Right cardiac atrium (tissue), 5 donors: Measurements from ENCODE around the gene SDF4. TPM values are rescaled to one million over a fixed set of nuclear protein-coding genes. Genes with fewer than 3 reads are reported as not detected.
A peak's percentile ranks its signal among the peaks of the same experiment; 100 is the strongest.

Source experiments
- ATAC-seq, 2 donors: fragments of 200-7000 bp; cut with Tn5 transposase; one replicate each; pipeline versions ENCODE4 v1.8.0 to v1.9.1; 2020; ENCODE audit warnings: moderate library complexity in 2 of 2, mild to moderate bottlenecking in 1 of 2
- DNase-seq, 3 donors: peaks; one replicate each; pipeline ENCODE4 v3.0.0-alpha.2; 2020
- H3K27ac ChIP-seq: one replicate; pipeline ENCODE4 v1.5.1; 2013; ENCODE audit warnings: mild to moderate bottlenecking, low read length, control low read depth, moderate library complexity
- H3K27me3 ChIP-seq: one replicate; pipeline ENCODE4 v1.6.1; 2013; ENCODE audit not compliant: control insufficient read depth, insufficient read depth
- H3K4me1 ChIP-seq: one replicate; pipeline ENCODE4 v1.6.1; 2013; ENCODE audit warnings: low read length; ENCODE audit not compliant: control insufficient read depth, insufficient read depth
- H3K4me3 ChIP-seq: one replicate; pipeline ENCODE4 v1.5.1; 2013; ENCODE audit warnings: low read length, control low read depth
- H3K9me3 ChIP-seq: one replicate; pipeline ENCODE4 v1.6.1; 2013; ENCODE audit warnings: low read length; ENCODE audit not compliant: control insufficient read depth
- WGBS: extraction: QIAGEN DNeasy Blood & Tissue Kit; methylation state at CpG from one replicate; pipeline ENCODE4 v1.1.7; 2013; 5-methylcytosine and 5-hydroxymethylcytosine counted together
- intact Hi-C, 4 donors: fragments of 100-400 bp; cut with DNase I; formaldehyde crosslinking; loops; one replicate each; pipeline versions ENCODE4 v1.11.0 to v1.14.0; 2022 to 2023
- polyA plus RNA-seq: library from polyadenylated mRNA; stranded (reverse); fragments of 200-250 nt; gene quantifications from one replicate; pipeline ENCODE4 v1.2.3, GENCODE V29; 2013
- total RNA-seq, 4 donors: library from RNA; stranded (reverse); fragmentation: NEBNext Ultra II Directional; extraction: Animal tissue kit (Norgen Biotek cat#: 25700); gene quantifications; one replicate each; pipeline ENCODE4 v1.2.1, GENCODE V29; 2021
- donor health status: healthy with polysubstance abuse.
- donor health status: DM: no; HTN: yes; CAD: no.
- donor health status: DM: no; HTN: no; CAD: no.
- donor health status: DM: no; HTN: yes; CAD: no; lungs with severe emphysema.
- donor health status: DM: yes; HTN: yes; CAD: no.

SDF4 gene
- total and polyA plus RNA-seq, 5 donors = 156 to 215 (median 166) TPM

GRCh38 chr1:1217621-1218523 is 13.9 kb downstream of the SDF4 start:
- Histone ChIP-seq H3K4me3 (no peak overlapping the region), H3K4me1 (no peaks in the 10 kb centered on the region), H3K9me3 (no peaks in the 10 kb centered on the region), H3K27me3 (no peaks in the 10 kb centered on the region), H3K27ac (no peak overlapping the region)
- 89% methylated on average over 52 of the region's 52 CpGs for WGBS
- intact Hi-C loops = no loop called here
- ATAC-seq = no peak
- DNase-seq = no peak

GRCh38 chr1:1216770-1217620 is 14.8 kb downstream of the SDF4 start:
- ATAC-seq = no peak
- 85% methylated on average over 74 of the region's 74 CpGs for WGBS
- DNase-seq = no peak

DNA sequence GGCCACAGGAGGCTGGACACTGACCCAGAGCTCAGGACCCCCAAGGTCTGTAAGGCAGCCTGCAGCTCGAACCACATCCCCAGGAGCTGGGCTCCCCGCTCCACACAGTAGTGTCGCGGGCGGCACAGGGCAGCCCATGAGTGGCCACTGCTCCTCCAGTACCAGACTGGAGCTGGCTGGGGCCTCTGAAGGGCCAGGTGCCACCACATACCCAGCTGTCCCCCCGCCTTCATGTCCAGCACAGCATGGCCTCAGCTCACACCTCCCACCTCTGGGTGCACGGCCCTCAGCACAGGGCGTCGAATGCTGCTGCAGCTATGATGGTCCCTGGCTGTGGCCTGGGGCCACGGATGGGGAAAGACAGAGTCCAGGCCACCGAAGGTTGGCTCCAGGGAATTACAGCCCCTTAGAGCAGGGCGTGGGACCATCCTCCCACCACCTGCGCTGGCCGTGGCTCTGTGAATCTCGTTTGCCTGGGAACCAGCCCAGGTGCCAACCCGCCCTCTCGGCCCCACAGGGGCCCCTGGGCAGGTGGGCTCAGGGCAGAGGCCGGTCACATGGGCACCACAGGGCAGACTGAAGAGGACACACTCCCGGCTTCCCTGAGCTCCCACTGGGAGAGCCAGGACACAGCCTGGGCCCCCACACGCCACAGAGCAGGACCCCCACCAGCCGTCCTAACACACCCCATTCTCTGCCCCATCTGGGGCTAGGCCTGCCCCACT is 15.8 kb downstream of the SDF4 start:
- intact Hi-C loops = no loop called here
- WGBS = 86% methylated on average over 21 of the region's 21 CpGs
- DNase-seq (no peak), ATAC-seq (no peak)
- Histone ChIP-seq H3K4me1 (no peaks in the 10 kb centered on the region), H3K27ac (no peak overlapping the region), H3K4me3 (no peak overlapping the region), H3K27me3 (no peaks in the 10 kb centered on the region), H3K9me3 (no peaks in the 10 kb centered on the region)

More at GRCh38 chr1:1216770-1217620, 14.8 kb downstream of the SDF4 start:
- H3K27ac ChIP-seq = no peak overlapping the region
- no peaks in the 10 kb centered on the region for H3K27me3 ChIP-seq
- intact Hi-C loops = no loop called here
- H3K4me3 ChIP-seq = no peak overlapping the region
- no peaks in the 10 kb centered on the region for H3K4me1 ChIP-seq
- no peaks in the 10 kb centered on the region for H3K9me3 ChIP-seq

DNA sequence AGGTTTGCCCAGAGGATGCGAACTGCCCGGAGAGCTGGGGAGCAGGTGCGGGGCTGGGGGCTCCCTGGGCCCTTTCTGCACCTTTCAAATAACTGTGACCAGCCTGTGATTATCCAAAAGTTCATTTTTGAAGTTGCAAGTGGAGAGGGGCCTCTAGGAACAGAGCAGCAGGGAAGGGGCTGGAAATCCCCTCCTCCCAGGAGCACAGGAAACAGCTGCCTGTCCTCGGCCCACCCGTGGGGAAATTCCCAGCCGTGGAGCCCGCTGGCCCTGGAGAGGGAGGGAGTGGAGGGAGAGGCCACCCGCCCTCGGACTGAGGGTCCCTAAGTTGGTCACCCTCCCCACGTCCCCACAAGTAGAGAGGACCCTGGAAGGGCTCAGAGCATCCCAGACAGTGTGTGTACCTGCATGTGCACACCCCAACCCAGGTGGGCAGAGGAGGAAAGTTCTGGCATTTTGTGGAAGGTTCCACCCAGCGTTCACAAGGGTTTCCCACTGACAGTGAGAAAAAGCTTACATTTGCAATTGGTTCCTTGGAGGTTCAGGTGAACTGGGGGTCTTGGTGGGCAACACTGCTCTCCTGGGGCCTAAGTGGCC is 16.6 kb downstream of the SDF4 start:
- H3K27me3 ChIP-seq = no peaks in the 10 kb centered on the region
- ATAC-seq = no peak
- no peak overlapping the region for H3K4me3 ChIP-seq
- intact Hi-C loops = no loop called here
- DNase-seq = peak in 2 of 3 donors; percentile 31 to 34
- H3K27ac ChIP-seq = no peak overlapping the region
- WGBS = 46% methylated on average over 11 of the region's 11 CpGs
- no peaks in the 10 kb centered on the region for H3K9me3 ChIP-seq
- H3K4me1 ChIP-seq = no peaks in the 10 kb centered on the region

- peak; percentile 19 to 63 (median 55) for DNase-seq
- H3K9me3 ChIP-seq = no peaks in the 10 kb centered on the region
- no peak within 1 kb of the TSS for H3K27ac ChIP-seq
- no peaks in the 10 kb centered on the region for H3K27me3 ChIP-seq
- no peak within 1 kb of the TSS for H3K4me3 ChIP-seq
- 49% methylated on average over 56 of the region's 56 CpGs for WGBS
- no peaks in the 10 kb centered on the region for H3K4me1 ChIP-seq
- peak in 1 of 2 donors; percentile 9 for ATAC-seq
- intact Hi-C loops = no loop called here
These were observed 18.2 kb downstream of the SDF4 start, which contains the start of gene TNFRSF4 for GRCh38 chr1:1213345-1214265. Gene TNFRSF4, minus strand, starts transcription at chr1:1214153. Its CDS starts 26 bp downstream, at chr1:1214127.

DNA sequence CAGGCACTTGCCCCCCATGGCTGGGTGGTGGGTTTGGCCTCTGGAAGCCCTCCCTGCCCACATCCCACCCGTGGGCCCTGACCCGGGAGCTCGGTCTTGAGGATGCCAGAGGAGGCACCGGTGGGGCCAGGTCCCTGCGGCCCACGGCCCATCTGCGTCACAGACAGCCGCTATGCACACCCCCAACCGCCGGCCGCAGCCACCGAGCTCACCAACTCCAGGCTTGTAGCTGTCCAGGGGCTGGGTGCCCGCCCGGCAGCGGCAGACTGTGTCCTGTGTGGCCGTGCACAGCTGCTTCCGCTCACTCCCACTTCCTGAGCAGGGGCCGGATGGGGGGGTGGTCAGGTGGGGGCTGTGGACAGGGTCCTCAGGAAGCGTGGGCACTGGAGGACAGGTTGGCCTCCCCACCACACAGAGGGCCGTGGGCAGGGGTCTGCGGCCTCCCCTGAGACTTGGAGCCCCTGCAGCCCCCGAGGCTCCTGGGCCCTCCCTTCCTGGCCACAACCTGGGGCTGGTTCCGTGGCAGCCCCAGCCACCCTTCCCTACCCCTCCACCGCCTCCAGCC is 18.9 kb downstream of the SDF4 start:
- 39% methylated on average over 24 of the region's 24 CpGs for WGBS
- ATAC-seq (peak; percentile 36 to 57), DNase-seq (peak; percentile 58 to 84 (median 79))
- H3K27me3 ChIP-seq = no peaks in the 10 kb centered on the region
- no peaks in the 10 kb centered on the region for H3K4me1 ChIP-seq
- intact Hi-C loops = no loop called here
- H3K27ac ChIP-seq = no peak overlapping the region
- no peaks in the 10 kb centered on the region for H3K9me3 ChIP-seq
- peak overlapping the region; percentile 7 for H3K4me3 ChIP-seq

GRCh38 chr1:1211541-1212441 is 20.0 kb downstream of the SDF4 start:
- 83% methylated on average over 27 of the region's 28 CpGs for WGBS
- H3K4me3 ChIP-seq = no peak overlapping the region
- intact Hi-C loops = no loop called here
- H3K27ac ChIP-seq = no peak overlapping the region
- no peaks in the 10 kb centered on the region for H3K9me3 ChIP-seq
- H3K27me3 ChIP-seq = no peaks in the 10 kb centered on the region
- no peak for ATAC-seq
- no peaks in the 10 kb centered on the region for H3K4me1 ChIP-seq
- peak; percentile 16 to 54 (median 46) for DNase-seq

- ATAC-seq (no peak), DNase-seq (peak; percentile 11 to 49 (median 25))
- H3K9me3 ChIP-seq = no peaks in the 10 kb centered on the region
- H3K4me1 ChIP-seq = no peaks in the 10 kb centered on the region
- intact Hi-C loops = no loop called here
- no peaks in the 10 kb centered on the region for H3K27me3 ChIP-seq
- H3K27ac ChIP-seq = no peak overlapping the region
- WGBS = 94% methylated on average over 31 of the region's 31 CpGs
- H3K4me3 ChIP-seq = no peak overlapping the region
These were observed 20.9 kb downstream of the SDF4 start for GRCh38 chr1:1210726-1211540.
